Measurements from ENCODE around the gene UCN. TPM values are rescaled to one million over a fixed set of nuclear protein-coding genes. Genes with fewer than 3 reads are reported as not detected.

The UCN gene
- total RNA-seq, 2 experiments from 2014 or later, result 1.8 to 2.3 TPM

DNA sequence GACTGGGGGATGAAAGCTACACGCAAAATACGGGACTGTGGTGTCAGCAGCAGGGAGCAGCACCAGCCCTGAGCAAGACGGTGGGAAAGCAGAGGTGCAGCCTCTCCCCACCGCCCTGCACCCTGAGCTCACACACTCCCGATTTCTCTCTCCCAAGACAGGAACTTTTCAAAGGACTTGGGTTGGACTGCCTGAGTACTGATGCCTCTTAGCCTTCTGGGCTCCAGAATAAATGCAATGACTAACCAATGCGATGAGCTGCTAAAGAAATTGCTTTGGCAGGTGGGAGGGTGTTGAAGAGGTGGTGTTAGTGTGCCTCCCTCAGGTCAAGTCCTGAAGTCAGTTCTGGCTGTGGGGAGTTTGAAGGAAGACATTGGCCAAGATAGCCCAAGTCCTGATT lies 16.4 kb downstream of the UCN start:
- peaks cover 6% of the 10 kb centered on the region in 2 experiments for H3K27me3 ChIP-seq (ENCODE audit: control insufficient read depth in 1 of 2, insufficient read depth in 2 of 2, low read length in 2 of 2)
- ATAC-seq (ENCODE audit: poor library complexity), result no peak
- Mint-ChIP-seq H3K4me3 (no peak overlapping the region), H3K36me3 (ENCODE audit: low read depth) (no peaks in the 10 kb centered on the region), H3K4me1 (ENCODE audit: low read depth) (no peaks in the 10 kb centered on the region), H3K27ac (no peak overlapping the region), H3K9me3 (no peaks in the 10 kb centered on the region), H3K27me3 (peaks cover 24% of the 10 kb centered on the region)
- no peaks in the 10 kb centered on the region for H3K4me1 ChIP-seq (ENCODE audit: insufficient read depth, low read length)
- POLR2A ChIA-PET, result no interaction called here
- no peak for DNase-seq
- no peak overlapping the region for H3K4me3 ChIP-seq (ENCODE audit: low read length)
- no peaks in the 10 kb centered on the region for H3K36me3 ChIP-seq (ENCODE audit: insufficient read depth, low read length)
- TF ChIP-seq, protein P1, sequence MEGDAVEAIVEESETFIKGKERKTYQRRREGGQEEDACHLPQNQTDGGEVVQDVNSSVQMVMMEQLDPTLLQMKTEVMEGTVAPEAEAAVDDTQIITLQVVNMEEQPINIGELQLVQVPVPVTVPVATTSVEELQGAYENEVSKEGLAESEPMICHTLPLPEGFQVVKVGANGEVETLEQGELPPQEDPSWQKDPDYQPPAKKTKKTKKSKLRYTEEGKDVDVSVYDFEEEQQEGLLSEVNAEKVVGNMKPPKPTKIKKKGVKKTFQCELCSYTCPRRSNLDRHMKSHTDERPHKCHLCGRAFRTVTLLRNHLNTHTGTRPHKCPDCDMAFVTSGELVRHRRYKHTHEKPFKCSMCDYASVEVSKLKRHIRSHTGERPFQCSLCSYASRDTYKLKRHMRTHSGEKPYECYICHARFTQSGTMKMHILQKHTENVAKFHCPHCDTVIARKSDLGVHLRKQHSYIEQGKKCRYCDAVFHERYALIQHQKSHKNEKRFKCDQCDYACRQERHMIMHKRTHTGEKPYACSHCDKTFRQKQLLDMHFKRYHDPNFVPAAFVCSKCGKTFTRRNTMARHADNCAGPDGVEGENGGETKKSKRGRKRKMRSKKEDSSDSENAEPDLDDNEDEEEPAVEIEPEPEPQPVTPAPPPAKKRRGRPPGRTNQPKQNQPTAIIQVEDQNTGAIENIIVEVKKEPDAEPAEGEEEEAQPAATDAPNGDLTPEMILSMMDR (IDR thresholded peaks at IDR 0.05), result no peak
- H3K27ac ChIP-seq (ENCODE audit: low read depth in 1 of 2, low read length in 2 of 2), result no peak overlapping the region
- intact Hi-C loops (cut with DNase I, micrococcal nuclease), result no loop called here
- no peaks in the 10 kb centered on the region for H3K9me3 ChIP-seq (ENCODE audit: control insufficient read depth in 1 of 2, insufficient read depth in 1 of 2, low read length in 2 of 2)
- CTCF ChIA-PET, result interaction anchor here (1.5 kb wide), 1 partner anchor 12 kb away, joined by 4 read pairs; no protein-coding TSS in a partner anchor

DNA sequence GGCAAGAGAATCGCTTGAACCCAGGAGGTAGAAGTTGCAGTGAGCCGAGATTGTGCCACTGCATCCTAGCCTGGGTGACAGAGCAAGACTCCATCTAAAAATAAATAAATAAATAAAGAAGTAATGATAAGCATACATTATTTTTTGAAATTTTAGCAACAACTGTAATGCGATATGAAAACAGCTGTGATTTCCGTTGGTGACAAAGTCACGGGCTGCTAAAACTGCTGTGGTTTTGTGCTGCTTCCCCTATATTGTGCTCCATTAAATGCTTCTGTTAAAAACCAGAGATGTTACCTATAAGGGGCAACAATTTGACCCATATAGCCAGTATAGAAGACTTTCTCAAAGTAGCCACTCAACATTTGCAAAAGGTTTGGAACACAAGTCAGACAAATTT lies 17.7 kb downstream of the UCN start:
- no peaks in the 10 kb centered on the region for H3K36me3 ChIP-seq (ENCODE audit: insufficient read depth, low read length)
- POLR2A ChIA-PET, result no interaction called here
- H3K27ac ChIP-seq (ENCODE audit: low read depth in 1 of 2, low read length in 2 of 2), result no peak overlapping the region
- Mint-ChIP-seq H3K4me1 (ENCODE audit: low read depth) (no peaks in the 10 kb centered on the region), H3K9me3 (no peaks in the 10 kb centered on the region), H3K27ac (no peak overlapping the region), H3K4me3 (no peak overlapping the region), H3K36me3 (ENCODE audit: low read depth) (no peaks in the 10 kb centered on the region), H3K27me3 (peaks cover 20% of the 10 kb centered on the region)
- peaks cover 6% of the 10 kb centered on the region in 2 experiments for H3K27me3 ChIP-seq (ENCODE audit: control insufficient read depth in 1 of 2, insufficient read depth in 2 of 2, low read length in 2 of 2)
- no peak for DNase-seq
- H3K4me3 ChIP-seq (ENCODE audit: low read length), result no peak overlapping the region
- TF ChIP-seq, protein P1 (IDR thresholded peaks at IDR 0.05), result no peak
- no peaks in the 10 kb centered on the region for H3K4me1 ChIP-seq (ENCODE audit: insufficient read depth, low read length)
- H3K9me3 ChIP-seq (ENCODE audit: control insufficient read depth in 1 of 2, insufficient read depth in 1 of 2, low read length in 2 of 2), result no peaks in the 10 kb centered on the region
- CTCF ChIA-PET, result interaction anchor here (1.0 to 1.7 kb wide), 3 partner anchors 11 to 25 kb away, joined by 3 to 4 read pairs (median 4); no protein-coding TSS in a partner anchor
- intact Hi-C loops (cut with DNase I, micrococcal nuclease), result no loop called here
- no peak for ATAC-seq (ENCODE audit: poor library complexity)

DNA sequence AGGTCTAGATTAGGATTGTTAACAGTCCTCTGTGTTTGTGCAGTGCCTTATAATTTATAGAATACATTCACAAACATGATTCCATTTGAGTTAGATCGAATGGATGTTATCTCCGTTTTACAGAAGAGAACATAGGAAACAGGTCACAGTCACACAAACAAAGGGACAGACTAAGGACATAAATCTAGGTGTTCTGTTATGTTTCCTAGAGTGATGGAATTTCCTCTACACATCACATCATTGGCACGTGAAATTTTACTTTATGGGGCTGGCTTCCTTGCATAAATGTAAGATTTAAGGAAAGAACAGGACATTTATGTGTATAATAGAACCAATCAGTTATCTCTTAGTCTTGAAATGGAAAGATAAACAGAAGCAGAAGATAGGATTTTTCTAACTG lies 19.6 kb downstream of the UCN start:
- H3K9me3 Mint-ChIP-seq, result no peaks in the 10 kb centered on the region

More for the DNA sequence above, 19.6 kb downstream of the UCN start:
- H3K36me3 ChIP-seq (ENCODE audit: insufficient read depth, low read length), result no peaks in the 10 kb centered on the region
- H3K4me1 ChIP-seq (ENCODE audit: insufficient read depth, low read length), result no peaks in the 10 kb centered on the region
- no peak overlapping the region for H3K27ac ChIP-seq (ENCODE audit: low read depth in 1 of 2, low read length in 2 of 2)
- H3K9me3 ChIP-seq (ENCODE audit: control insufficient read depth in 1 of 2, insufficient read depth in 1 of 2, low read length in 2 of 2), result no peaks in the 10 kb centered on the region
- H3K27me3 ChIP-seq (ENCODE audit: control insufficient read depth in 1 of 2, insufficient read depth in 2 of 2, low read length in 2 of 2), result peaks cover 6% of the 10 kb centered on the region in 2 experiments
- no peak for DNase-seq
- Mint-ChIP-seq H3K4me3 (no peak overlapping the region), H3K4me1 (ENCODE audit: low read depth) (no peaks in the 10 kb centered on the region), H3K27ac (no peak overlapping the region), H3K27me3 (peaks cover 20% of the 10 kb centered on the region), H3K36me3 (ENCODE audit: low read depth) (no peaks in the 10 kb centered on the region)
- no peak overlapping the region for H3K4me3 ChIP-seq (ENCODE audit: low read length)
- intact Hi-C loops (cut with DNase I, micrococcal nuclease), result loop anchor here in 1 of 2 experiments (10.0 kb wide), 1 partner anchor 444 kb away; the partner anchor contains the start of gene DPYSL5
- ChIA-PET CTCF (interaction anchor here (1.4 to 1.5 kb wide), 2 partner anchors 9 to 15 kb away, joined by 4 to 5 read pairs; no protein-coding TSS in a partner anchor), POLR2A (no interaction called here)
- TF ChIP-seq, protein P1 (IDR thresholded peaks at IDR 0.05), result no peak
- ATAC-seq (ENCODE audit: poor library complexity), result no peak

Measured in CD4-positive, alpha-beta T cell (primary cell).